Heart left ventricle (tissue), 16 donors: Measurements from ENCODE around the gene MEIOB. TPM values are rescaled to one million over a fixed set of nuclear protein-coding genes. Genes with fewer than 3 reads are reported as not detected.

ENCODE experiments used
- ATAC-seq, 4 donors: fragments of 200-7000 bp; cut with Tn5 transposase; one replicate each; pipeline ENCODE4 v1.9.1; 2020 to 2022; ENCODE audit warnings: moderate library complexity in 4 of 4, mild to moderate bottlenecking in 3 of 4, moderate number of reproducible peaks in 1 of 4
- DNase-seq, 5 donors: peaks; one replicate each; pipeline ENCODE4 v3.0.0-alpha.2; 2020
- H3K27ac ChIP-seq, 12 donors: fragments of 200-600 bp; sonication (generic) in 4 of 12; one replicate each; pipeline versions ENCODE4 v1.5.0 to v1.8.0; 2016 to 2022; ENCODE audit warnings: mild to moderate bottlenecking in 2 of 12
- H3K27me3 ChIP-seq, 9 donors: fragments of 200-600 bp; sonication (generic) in 2 of 9; one replicate each; pipeline versions ENCODE4 v1.5.1 to v1.8.0; 2016 to 2022; ENCODE audit warnings: mild to moderate bottlenecking in 3 of 9
- H3K36me3 ChIP-seq, 9 donors: fragments of 200-600 bp; sonication (generic) in 2 of 9; one replicate each; pipeline versions ENCODE4 v1.5.0 to v1.8.0; 2018 to 2022; ENCODE audit warnings: mild to moderate bottlenecking in 2 of 9
- H3K4me1 ChIP-seq, 12 donors: fragments of 200-600 bp; sonication (generic) in 4 of 12; one replicate each; pipeline versions ENCODE4 v1.5.0 to v1.8.0; 2016 to 2022; ENCODE audit warnings: mild to moderate bottlenecking in 3 of 12
- H3K4me3 ChIP-seq, 12 donors: fragments of 200-600 bp; sonication (generic) in 4 of 12; one replicate each; pipeline versions ENCODE4 v1.5.0 to v1.8.0; 2017 to 2022; ENCODE audit warnings: mild to moderate bottlenecking in 9 of 12, moderate library complexity in 4 of 12
- H3K9me3 ChIP-seq, 12 donors: fragments of 200-600 bp; sonication (generic) in 4 of 12; one replicate each; pipeline versions ENCODE4 v1.5.0 to v1.8.0; 2016 to 2022; ENCODE audit warnings: mild to moderate bottlenecking in 1 of 12
- POLR2A ChIP-seq, 2 donors: fragments of 450-650 bp; IDR thresholded peaks; one replicate each; pipeline ENCODE4 v1.6.1; 2017; ENCODE audit warnings: antibody characterized with exemption in 2 of 2, mild to moderate bottlenecking in 2 of 2, moderate library complexity in 2 of 2
- WGBS, 4 donors: extraction: QIAGEN DNeasy Blood & Tissue Kit in 2 of 4; methylation state at CpG; one replicate each; pipeline versions ENCODE4 v1.1.5 to v1.1.7; 2013 to 2018; 5-methylcytosine and 5-hydroxymethylcytosine counted together
- intact Hi-C, 10 donors: fragments of 100-400 bp; cut with DNase I; formaldehyde crosslinking; loops; one replicate each; pipeline versions ENCODE4 v1.11.1 to v1.14.2; 2022
- polyA plus RNA-seq, 2 donors: library from polyadenylated mRNA; stranded (reverse); fragments of 200-250 nt; gene quantifications; one replicate each; pipeline ENCODE4 v1.2.3, GENCODE V29; 2013
- total RNA-seq, 9 donors: library from RNA; depleted of rRNA in 2 of 9; stranded (reverse); fragments of >200 nt in 2 of 9; fragmentation: NEBNext Ultra II Directional in 3 of 9; extraction: Animal tissue kit (Norgen Biotek cat#: 25700) in 3 of 9; gene quantifications; one replicate each; pipeline versions ENCODE4 v1.1.0 to v1.2.4, GENCODE V29; 2016 to 2023
- TF ChIP-seq, protein P1 (sequence below), 12 donors: fragments of 200-600 bp; sonication (generic) in 4 of 12; IDR thresholded peaks; one replicate each; pipeline versions ENCODE4 v1.5.0 to v1.8.0; 2018 to 2022; ENCODE audit warnings: antibody characterized with exemption in 12 of 12, mild to moderate bottlenecking in 5 of 12
- donor health status: ischemic (EF 13 %, LVEDD 7.1; RV severe dilation, severe dysfunction).
- donor health status: healthy with polysubstance abuse.
- donor health status: DM: no; HTN: yes; CAD: no.
- donor health status: DM: no; HTN: no; CAD: no.
- donor health status: ischemic (EF 25% LVEDD 6.9; RV normal size, moderate dysfunction).
- donor health status: ischemic (EF 25% LVEDD 5.7; RV mildly dilated, moderate dysfunction).
- donor health status: healthy.
- donor health status: DM: yes; HTN: yes; CAD: no.
- donor health status: ischemic (EF 35%, LVEDD 5.7; RV mildly dilated, moderate dysfunction).
- donor health status: nonischemic (EF 11% LVEDD 7.7; RV severe dilation, severe dysfunction).
- donor health status: DM: yes; HTN: yes; CAD: no.
- donor health status: PGD.
- donor health status: ischemic (EF 29% LVEDD 5.4; RV normal size, mild dysfunction).
- donor health status: nonischemic (EF 23%, LVEDD 6.1; RV moderate dilation, normal function).

MEIOB gene
- total and polyA plus RNA-seq, 11 donors, result not detected

DNA sequence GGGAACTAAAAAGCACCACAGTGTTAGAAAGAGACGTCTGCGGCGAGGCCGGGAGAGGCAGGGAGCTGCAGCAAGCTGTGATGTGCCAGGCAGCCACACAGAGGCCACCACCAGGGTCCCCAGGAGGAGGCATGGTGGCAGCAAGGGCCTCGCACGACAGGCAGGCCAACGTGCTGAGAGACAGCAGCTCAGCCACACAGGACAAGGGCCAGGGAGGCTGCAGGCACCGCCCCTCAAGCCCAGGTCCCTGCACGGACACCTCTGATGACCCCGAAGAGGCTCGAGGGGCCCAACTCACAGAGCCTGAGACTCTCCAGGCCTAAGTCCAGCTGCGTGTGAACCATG is 51.0 kb downstream of the MEIOB start:
- no peaks in the 10 kb centered on the region for H3K9me3 ChIP-seq
- H3K27ac ChIP-seq, result no peak overlapping the region
- intact Hi-C loops, result no loop called here
- H3K27me3 ChIP-seq, result no peaks in the 10 kb centered on the region
- peaks cover 0 to 70% (median 63%) of the 10 kb centered on the region in 9 donors for H3K36me3 ChIP-seq
- H3K4me1 ChIP-seq, result peaks cover 4 to 27% (median 22%) of the 10 kb centered on the region in 12 donors
- WGBS, 4 donors, result 89 to 91% (median 90%) methylated on average over 10 to 12 of the region's 12 CpGs
- no peak overlapping the region for H3K4me3 ChIP-seq
- no peak for DNase-seq
- no peak for TF ChIP-seq POLR2A (IDR thresholded peaks at IDR 0.05)
- TF ChIP-seq, protein P1, sequence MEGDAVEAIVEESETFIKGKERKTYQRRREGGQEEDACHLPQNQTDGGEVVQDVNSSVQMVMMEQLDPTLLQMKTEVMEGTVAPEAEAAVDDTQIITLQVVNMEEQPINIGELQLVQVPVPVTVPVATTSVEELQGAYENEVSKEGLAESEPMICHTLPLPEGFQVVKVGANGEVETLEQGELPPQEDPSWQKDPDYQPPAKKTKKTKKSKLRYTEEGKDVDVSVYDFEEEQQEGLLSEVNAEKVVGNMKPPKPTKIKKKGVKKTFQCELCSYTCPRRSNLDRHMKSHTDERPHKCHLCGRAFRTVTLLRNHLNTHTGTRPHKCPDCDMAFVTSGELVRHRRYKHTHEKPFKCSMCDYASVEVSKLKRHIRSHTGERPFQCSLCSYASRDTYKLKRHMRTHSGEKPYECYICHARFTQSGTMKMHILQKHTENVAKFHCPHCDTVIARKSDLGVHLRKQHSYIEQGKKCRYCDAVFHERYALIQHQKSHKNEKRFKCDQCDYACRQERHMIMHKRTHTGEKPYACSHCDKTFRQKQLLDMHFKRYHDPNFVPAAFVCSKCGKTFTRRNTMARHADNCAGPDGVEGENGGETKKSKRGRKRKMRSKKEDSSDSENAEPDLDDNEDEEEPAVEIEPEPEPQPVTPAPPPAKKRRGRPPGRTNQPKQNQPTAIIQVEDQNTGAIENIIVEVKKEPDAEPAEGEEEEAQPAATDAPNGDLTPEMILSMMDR (IDR thresholded peaks at IDR 0.05), result no peak
- ATAC-seq, result no peak

GRCh38 chr16:1820096-1820945 is 51.6 kb downstream of the MEIOB start:
- WGBS, 4 donors, result 89 to 95% (median 92%) methylated on average over 13 to 25 of the region's 25 CpGs
- TF ChIP-seq, protein P1 (IDR thresholded peaks at IDR 0.05), result no peak
- no peak for TF ChIP-seq POLR2A (IDR thresholded peaks at IDR 0.05)
- Histone ChIP-seq H3K4me1 (peaks cover 0 to 21% (median 16%) of the 10 kb centered on the region in 12 donors), H3K9me3 (no peaks in the 10 kb centered on the region), H3K4me3 (no peak overlapping the region), H3K27me3 (no peaks in the 10 kb centered on the region), H3K36me3 (peaks cover 0 to 76% (median 69%) of the 10 kb centered on the region in 9 donors), H3K27ac (no peak overlapping the region)
- DNase-seq (no peak), ATAC-seq (no peak)
- intact Hi-C loops, result no loop called here

- Histone ChIP-seq H3K4me1 (peaks cover 0 to 14% (median 10%) of the 10 kb centered on the region in 12 donors), H3K9me3 (no peaks in the 10 kb centered on the region), H3K27ac (no peak overlapping the region), H3K4me3 (no peak overlapping the region), H3K27me3 (no peaks in the 10 kb centered on the region), H3K36me3 (peaks cover 0 to 81% (median 74%) of the 10 kb centered on the region in 9 donors)
- TF ChIP-seq, protein P1 (IDR thresholded peaks at IDR 0.05), result no peak
- TF ChIP-seq POLR2A (IDR thresholded peaks at IDR 0.05), result no peak
- intact Hi-C loops, result no loop called here
- ATAC-seq, result no peak
- no peak for DNase-seq
- 92 to 96% (median 94%) methylated on average over 15 of the region's 15 CpGs for WGBS, 4 donors
These were observed 52.4 kb downstream of the MEIOB start for GRCh38 chr16:1819611-1820010.

- intact Hi-C loops, result no loop called here
- no peaks in the 10 kb centered on the region for H3K9me3 ChIP-seq
- TF ChIP-seq, protein P1 (IDR thresholded peaks at IDR 0.05), result no peak
- no peak for TF ChIP-seq POLR2A (IDR thresholded peaks at IDR 0.05)
- no peaks in the 10 kb centered on the region for H3K27me3 ChIP-seq
- DNase-seq (no peak), ATAC-seq (no peak)
- peaks cover 0 to 8% (median 4%) of the 10 kb centered on the region in 12 donors for H3K4me1 ChIP-seq
- 92 to 96% (median 94%) methylated on average over 13 to 35 of the region's 35 CpGs for WGBS, 4 donors
- no peak overlapping the region for H3K4me3 ChIP-seq
- H3K27ac ChIP-seq, result no peak overlapping the region
- peaks cover 0 to 87% (median 76%) of the 10 kb centered on the region in 9 donors for H3K36me3 ChIP-seq
These were observed 53.0 kb downstream of the MEIOB start for GRCh38 chr16:1818873-1819525.
